ENCODE data around the gene IKZF5.

Gene IKZF5

GRCh38 chr10:122984708-122985107 lies 23.9 kb downstream of the IKZF5 start:
- ChIA-PET POLR2A (no interaction called here), CTCF (interaction anchor here (1.3 kb wide), 1 partner anchor 10 kb away, joined by 5 read pairs; no protein-coding TSS in a partner anchor)
- Histone ChIP-seq H3K4me1 (ENCODE audit: control insufficient read depth, insufficient read depth, low read length) (no peaks in the 10 kb centered on the region; the same call in 1 of the 2 replicates), H3K4me3 (ENCODE audit: low read depth, low read length) (no peak overlapping the region), H3K36me3 (ENCODE audit: control insufficient read depth in 2 of 2, insufficient read depth in 1 of 2, low read length in 2 of 2) (peaks cover 4 to 38% of the 10 kb centered on the region in 2 experiments), H3K9me3 (ENCODE audit: control insufficient read depth, insufficient read depth, low read depth, low read length) (no peaks in the 10 kb centered on the region), H3K27ac (ENCODE audit: extremely low read depth, low read depth, low read length) (no peak overlapping the region)
- TF ChIP-seq ZNF560 (tag by site-specific recombination; IDR thresholded peaks at IDR 0.05; ENCODE audit: borderline replicate concordance): no peak

DNA sequence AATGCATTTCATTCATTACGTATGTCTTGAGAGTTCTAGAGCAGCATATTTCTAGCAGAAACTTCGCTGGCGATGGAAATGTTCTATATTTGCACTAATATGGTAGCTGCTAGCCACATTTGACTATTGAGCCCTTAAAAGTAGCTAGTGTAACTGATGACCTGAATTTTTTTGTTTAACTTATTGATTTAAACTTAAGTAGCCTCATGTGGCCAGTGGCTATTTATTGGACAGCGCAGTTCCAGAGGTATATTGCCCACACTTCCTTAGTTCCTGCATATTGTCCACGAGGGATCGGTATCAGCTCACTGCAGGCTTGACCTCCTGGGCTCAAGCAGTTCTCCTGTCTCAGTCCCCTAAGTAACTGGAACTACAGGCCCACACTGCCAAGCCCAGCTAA lies 24.7 kb downstream of the IKZF5 start:
- no peak overlapping the region for H3K27ac ChIP-seq (ENCODE audit: extremely low read depth, low read depth, low read length)
- H3K4me3 ChIP-seq (ENCODE audit: low read depth, low read length): no peak overlapping the region
- H3K4me1 ChIP-seq (ENCODE audit: control insufficient read depth, insufficient read depth, low read length): no peaks in the 10 kb centered on the region; the same call in 1 of the 2 replicates
- peaks cover 4 to 35% of the 10 kb centered on the region in 2 experiments for H3K36me3 ChIP-seq (ENCODE audit: control insufficient read depth in 2 of 2, insufficient read depth in 1 of 2, low read length in 2 of 2)
- ChIA-PET POLR2A (no interaction called here), CTCF (interaction anchor here (0.7 to 1.8 kb wide), 4 partner anchors 11 to 289 kb away, joined by 3 to 6 read pairs (median 5); no protein-coding TSS in a partner anchor)
- TF ChIP-seq, protein P1, sequence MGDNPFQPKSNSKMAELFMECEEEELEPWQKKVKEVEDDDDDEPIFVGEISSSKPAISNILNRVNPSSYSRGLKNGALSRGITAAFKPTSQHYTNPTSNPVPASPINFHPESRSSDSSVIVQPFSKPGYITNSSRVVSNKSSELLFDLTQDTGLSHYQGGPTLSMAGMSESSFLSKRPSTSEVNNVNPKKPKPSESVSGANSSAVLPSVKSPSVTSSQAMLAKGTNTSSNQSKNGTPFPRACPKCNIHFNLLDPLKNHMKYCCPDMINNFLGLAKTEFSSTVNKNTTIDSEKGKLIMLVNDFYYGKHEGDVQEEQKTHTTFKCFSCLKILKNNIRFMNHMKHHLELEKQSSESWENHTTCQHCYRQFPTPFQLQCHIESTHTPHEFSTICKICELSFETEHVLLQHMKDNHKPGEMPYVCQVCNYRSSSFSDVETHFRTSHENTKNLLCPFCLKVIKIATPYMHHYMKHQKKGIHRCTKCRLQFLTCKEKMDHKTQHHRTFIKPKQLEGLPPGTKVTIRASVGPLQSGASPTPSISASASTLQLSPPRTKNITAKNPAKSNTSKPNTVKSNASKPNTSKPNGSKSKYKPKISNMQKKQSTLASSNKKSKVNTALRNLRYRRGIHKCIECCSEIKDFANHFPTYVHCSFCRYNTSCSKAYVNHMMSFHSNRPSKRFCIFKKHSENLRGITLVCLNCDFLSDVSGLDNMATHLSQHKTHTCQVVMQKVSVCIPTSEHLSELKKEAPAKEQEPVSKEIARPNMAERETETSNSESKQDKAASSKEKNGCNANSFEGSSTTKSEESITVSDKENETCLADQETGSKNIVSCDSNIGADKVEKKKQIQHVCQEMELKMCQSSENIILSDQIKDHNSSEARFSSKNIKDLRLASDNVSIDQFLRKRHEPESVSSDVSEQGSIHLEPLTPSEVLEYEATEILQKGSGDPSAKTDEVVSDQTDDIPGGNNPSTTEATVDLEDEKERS (tag by site-specific recombination; IDR thresholded peaks at IDR 0.05): no peak
- TF ChIP-seq GFI1B (tag by site-specific recombination; IDR thresholded peaks at IDR 0.05): no peak
- TF ChIP-seq, protein P2, sequence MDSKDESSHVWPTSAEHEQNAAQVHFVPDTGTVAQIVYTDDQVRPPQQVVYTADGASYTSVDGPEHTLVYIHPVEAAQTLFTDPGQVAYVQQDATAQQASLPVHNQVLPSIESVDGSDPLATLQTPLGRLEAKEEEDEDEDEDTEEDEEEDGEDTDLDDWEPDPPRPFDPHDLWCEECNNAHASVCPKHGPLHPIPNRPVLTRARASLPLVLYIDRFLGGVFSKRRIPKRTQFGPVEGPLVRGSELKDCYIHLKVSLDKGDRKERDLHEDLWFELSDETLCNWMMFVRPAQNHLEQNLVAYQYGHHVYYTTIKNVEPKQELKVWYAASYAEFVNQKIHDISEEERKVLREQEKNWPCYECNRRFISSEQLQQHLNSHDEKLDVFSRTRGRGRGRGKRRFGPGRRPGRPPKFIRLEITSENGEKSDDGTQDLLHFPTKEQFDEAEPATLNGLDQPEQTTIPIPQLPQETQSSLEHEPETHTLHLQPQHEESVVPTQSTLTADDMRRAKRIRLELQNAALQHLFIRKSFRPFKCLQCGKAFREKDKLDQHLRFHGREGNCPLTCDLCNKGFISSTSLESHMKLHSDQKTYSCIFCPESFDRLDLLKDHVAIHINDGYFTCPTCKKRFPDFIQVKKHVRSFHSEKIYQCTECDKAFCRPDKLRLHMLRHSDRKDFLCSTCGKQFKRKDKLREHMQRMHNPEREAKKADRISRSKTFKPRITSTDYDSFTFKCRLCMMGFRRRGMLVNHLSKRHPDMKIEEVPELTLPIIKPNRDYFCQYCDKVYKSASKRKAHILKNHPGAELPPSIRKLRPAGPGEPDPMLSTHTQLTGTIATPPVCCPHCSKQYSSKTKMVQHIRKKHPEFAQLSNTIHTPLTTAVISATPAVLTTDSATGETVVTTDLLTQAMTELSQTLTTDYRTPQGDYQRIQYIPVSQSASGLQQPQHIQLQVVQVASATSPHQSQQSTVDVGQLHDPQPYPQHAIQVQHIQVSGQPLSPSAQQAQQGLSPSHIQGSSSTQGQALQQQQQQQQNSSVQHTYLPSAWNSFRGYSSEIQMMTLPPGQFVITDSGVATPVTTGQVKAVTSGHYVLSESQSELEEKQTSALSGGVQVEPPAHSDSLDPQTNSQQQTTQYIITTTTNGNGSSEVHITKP (tag by site-specific recombination; IDR thresholded peaks at IDR 0.05): no peak
- no peak for TF ChIP-seq ZNF514 (tag by site-specific recombination; IDR thresholded peaks at IDR 0.05)
- TF ChIP-seq ZNF645 (tag by site-specific recombination; IDR thresholded peaks at IDR 0.05): no peak
- TF ChIP-seq ZNF585B (tag by site-specific recombination; IDR thresholded peaks at IDR 0.05): no peak
- no peak for TF ChIP-seq ZNF777 (tag by site-specific recombination; IDR thresholded peaks at IDR 0.05; ENCODE audit: borderline replicate concordance)
- TF ChIP-seq ZNF596 (tag by site-specific recombination; IDR thresholded peaks at IDR 0.05): no peak
- no peak for TF ChIP-seq ZNF843 (tag by site-specific recombination; IDR thresholded peaks at IDR 0.05)
- TF ChIP-seq ZFP3 (tag by site-specific recombination; IDR thresholded peaks at IDR 0.05; ENCODE audit: low read depth): no peak
- TF ChIP-seq ZNF670 (tag by site-specific recombination; IDR thresholded peaks at IDR 0.05; ENCODE audit: low read depth): no peak
- TF ChIP-seq ZNF112 (tag by site-specific recombination; IDR thresholded peaks at IDR 0.05): no peak
- TF ChIP-seq GLIS2 (tag by site-specific recombination; IDR thresholded peaks at IDR 0.05): no peak
- TF ChIP-seq RBAK (tag by site-specific recombination; IDR thresholded peaks at IDR 0.05): no peak
- TF ChIP-seq ZNF24 (tag by site-specific recombination; IDR thresholded peaks at IDR 0.05): no peak
- TF ChIP-seq, protein P3, sequence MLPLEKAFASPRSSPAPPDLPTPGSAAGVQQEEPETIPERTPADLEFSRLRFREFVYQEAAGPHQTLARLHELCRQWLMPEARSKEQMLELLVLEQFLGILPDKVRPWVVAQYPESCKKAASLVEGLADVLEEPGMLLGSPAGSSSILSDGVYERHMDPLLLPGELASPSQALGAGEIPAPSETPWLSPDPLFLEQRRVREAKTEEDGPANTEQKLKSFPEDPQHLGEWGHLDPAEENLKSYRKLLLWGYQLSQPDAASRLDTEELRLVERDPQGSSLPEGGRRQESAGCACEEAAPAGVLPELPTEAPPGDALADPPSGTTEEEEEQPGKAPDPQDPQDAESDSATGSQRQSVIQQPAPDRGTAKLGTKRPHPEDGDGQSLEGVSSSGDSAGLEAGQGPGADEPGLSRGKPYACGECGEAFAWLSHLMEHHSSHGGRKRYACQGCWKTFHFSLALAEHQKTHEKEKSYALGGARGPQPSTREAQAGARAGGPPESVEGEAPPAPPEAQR (tag by site-specific recombination; IDR thresholded peaks at IDR 0.05): no peak
- no peaks in the 10 kb centered on the region for H3K9me3 ChIP-seq (ENCODE audit: control insufficient read depth, insufficient read depth, low read depth, low read length)

Measured in HEK293 (cell line).